Fibroblast of skin of back (primary cell): ENCODE results near the gene SEPTIN3. TPM values are rescaled to one million over a fixed set of nuclear protein-coding genes. Genes with fewer than 3 reads are reported as not detected.

Experiments
- DNase-seq: peaks from one replicate; pipeline ENCODE4 v3.0.0-alpha.2; 2013
- polyA plus RNA-seq, 2 experiments: library from polyadenylated mRNA; unstranded; fragments of 120-200 nt; gene quantifications; one replicate each; pipeline ENCODE4 v1.2.1, GENCODE V29; 2013; ENCODE audit not compliant: insufficient read length in 2 of 2

The SEPTIN3 gene
- polyA plus RNA-seq (2013, experiment 1 of 2; ENCODE audit: insufficient read length) = 0.16 TPM
- 0.04 TPM for polyA plus RNA-seq (2013, experiment 2 of 2; ENCODE audit: insufficient read length)

GRCh38 chr22:41969110-41969646 is at the start of gene SEPTIN3:
Gene SEPTIN3, plus strand, starts transcription at chr22:41969443. Its CDS starts 2,050 bp downstream, at chr22:41971493.
- DNase-seq = no peak

- no peak for DNase-seq
Observed at GRCh38 chr22:41920271-41920976, 48.8 kb upstream of the SEPTIN3 start.

GRCh38 chr22:41922328-41922727 is 46.9 kb upstream of the SEPTIN3 start:
- no peak for DNase-seq

- no peak for DNase-seq
Observed at GRCh38 chr22:41922940-41923594, 46.2 kb upstream of the SEPTIN3 start.

- DNase-seq = no peak
Observed at GRCh38 chr22:41923595-41924276, 45.5 kb upstream of the SEPTIN3 start.

- peak; percentile 32 for DNase-seq
Observed at GRCh38 chr22:41925783-41926460, 43.3 kb upstream of the SEPTIN3 start.

- DNase-seq = no peak
Observed at GRCh38 chr22:41927813-41928212, 41.4 kb upstream of the SEPTIN3 start.

GRCh38 chr22:41928593-41929417 is 40.4 kb upstream of the SEPTIN3 start:
- no peak for DNase-seq

GRCh38 chr22:41929418-41929810 is 39.8 kb upstream of the SEPTIN3 start:
- DNase-seq = no peak

GRCh38 chr22:41931701-41932269 is 37.5 kb upstream of the SEPTIN3 start:
- no peak for DNase-seq

- no peak for DNase-seq
Observed at GRCh38 chr22:41932353-41932752, 36.9 kb upstream of the SEPTIN3 start.

GRCh38 chr22:41933411-41934177 is 35.6 kb upstream of the SEPTIN3 start:
- DNase-seq = no peak

GRCh38 chr22:41934284-41935014 is 34.8 kb upstream of the SEPTIN3 start:
- DNase-seq = no peak

- no peak for DNase-seq
Observed at GRCh38 chr22:41935015-41935351, 34.3 kb upstream of the SEPTIN3 start.

GRCh38 chr22:41935509-41935908 is 33.7 kb upstream of the SEPTIN3 start:
- no peak for DNase-seq

- DNase-seq = no peak
Observed at GRCh38 chr22:41936894-41937169, 32.4 kb upstream of the SEPTIN3 start.

GRCh38 chr22:41939981-41940831 is 29.0 kb upstream of the SEPTIN3 start:
- DNase-seq = no peak

GRCh38 chr22:41940832-41941765 is 28.1 kb upstream of the SEPTIN3 start:
- peak; percentile 77 for DNase-seq
